Hepatocyte (in vitro differentiated cells): Measurements from ENCODE around the gene RXFP4.

ENCODE experiments used
- CTCF ChIP-seq: fragments of 200-600 bp; sonication (generic); IDR thresholded peaks from 2 replicates; pipeline ENCODE4 v1.5.1; 2016; ENCODE audit warnings: antibody characterized with exemption, mild to moderate bottlenecking; ENCODE audit not compliant: poor library complexity
- EZH2 ChIP-seq: fragments of 200-600 bp; sonication (generic); IDR thresholded peaks from 2 replicates; pipeline ENCODE4 v1.6.1; 2016; ENCODE audit warnings: antibody characterized with exemption, mild to moderate bottlenecking, borderline replicate concordance

- TF ChIP-seq EZH2, result no peak
- no peak for TF ChIP-seq CTCF
These were observed 27.2 kb downstream of the RXFP4 start for GRCh38 chr1:155968670-155969069.
